Right renal pelvis (tissue), 4 donors: ENCODE data around the gene ATP2B2. TPM values are rescaled to one million over a fixed set of nuclear protein-coding genes. Genes with fewer than 3 reads are reported as not detected.

Source experiments
- DNase-seq, 4 donors: peaks; one replicate each; pipeline ENCODE4 v3.0.0-alpha.2; 2013; ENCODE audit warnings: low read depth in 4 of 4, low spot score in 3 of 4, missing footprints in 1 of 4
- polyA plus RNA-seq, 4 donors: library from polyadenylated mRNA; unstranded; fragments of 120-200 nt; gene quantifications; one replicate each; pipeline ENCODE4 v1.2.1, GENCODE V29; 2013; ENCODE audit not compliant: insufficient read length in 4 of 4

The ATP2B2 gene
- polyA plus RNA-seq, 4 donors, result 0.38 to 0.51 (median 0.41) TPM

- DNase-seq, result no peak
Measured at GRCh38 chr3:10513306-10513705, 7.9 kb upstream of the ATP2B2 start.

DNA sequence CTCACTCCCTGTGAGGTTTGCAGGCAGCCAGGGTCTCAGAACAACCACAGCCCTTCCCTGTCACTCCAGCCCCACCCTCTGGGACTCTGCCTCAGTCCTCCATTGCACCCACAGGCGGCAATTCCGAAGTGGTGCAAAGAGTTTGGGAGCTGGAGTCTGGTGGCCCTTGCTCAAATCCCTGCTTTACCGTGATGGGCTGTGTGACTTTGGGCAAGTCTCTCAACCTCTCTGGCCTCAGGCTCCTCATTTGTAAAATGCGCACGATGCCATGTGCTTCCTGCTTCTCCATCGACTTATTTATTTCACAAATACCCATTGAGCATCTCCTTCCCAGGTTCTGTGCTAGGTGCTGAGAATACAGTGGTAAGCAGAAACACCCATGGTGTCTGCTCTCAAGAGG is 7.3 kb upstream of the ATP2B2 start:
- no peak for DNase-seq

DNA sequence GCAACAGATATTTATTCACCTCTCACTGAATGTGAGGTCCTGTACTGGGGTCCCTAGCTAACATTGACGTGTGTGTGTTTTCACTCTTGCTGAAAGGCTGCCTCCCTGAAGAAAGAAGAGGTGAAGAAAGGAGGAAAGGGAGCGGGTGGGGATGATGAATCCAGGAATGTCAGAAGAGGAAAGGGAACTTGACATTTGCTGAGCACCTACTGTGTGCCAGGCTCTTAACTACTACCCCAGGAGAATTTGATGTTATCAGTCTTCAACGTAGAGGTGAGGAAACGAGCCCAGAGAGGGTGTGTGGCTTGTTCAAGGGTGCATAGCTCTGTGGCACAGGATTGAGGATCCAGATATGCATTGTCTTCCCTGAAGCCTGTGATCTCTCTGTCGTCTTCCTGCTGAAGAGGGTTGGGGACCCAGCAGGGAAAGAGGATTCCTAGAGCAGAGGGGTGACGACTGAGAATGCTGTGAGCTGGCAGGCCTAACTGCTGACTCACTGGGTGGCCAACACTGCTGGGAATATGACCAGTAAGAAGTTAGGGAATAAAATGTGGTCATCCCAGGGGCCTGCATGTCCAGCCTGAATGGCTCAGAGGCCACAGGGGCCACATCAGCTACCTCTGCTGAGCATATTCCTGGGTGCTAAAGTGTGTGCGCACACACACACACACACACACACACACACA is 6.6 kb upstream of the ATP2B2 start:
- DNase-seq, result no peak

DNA sequence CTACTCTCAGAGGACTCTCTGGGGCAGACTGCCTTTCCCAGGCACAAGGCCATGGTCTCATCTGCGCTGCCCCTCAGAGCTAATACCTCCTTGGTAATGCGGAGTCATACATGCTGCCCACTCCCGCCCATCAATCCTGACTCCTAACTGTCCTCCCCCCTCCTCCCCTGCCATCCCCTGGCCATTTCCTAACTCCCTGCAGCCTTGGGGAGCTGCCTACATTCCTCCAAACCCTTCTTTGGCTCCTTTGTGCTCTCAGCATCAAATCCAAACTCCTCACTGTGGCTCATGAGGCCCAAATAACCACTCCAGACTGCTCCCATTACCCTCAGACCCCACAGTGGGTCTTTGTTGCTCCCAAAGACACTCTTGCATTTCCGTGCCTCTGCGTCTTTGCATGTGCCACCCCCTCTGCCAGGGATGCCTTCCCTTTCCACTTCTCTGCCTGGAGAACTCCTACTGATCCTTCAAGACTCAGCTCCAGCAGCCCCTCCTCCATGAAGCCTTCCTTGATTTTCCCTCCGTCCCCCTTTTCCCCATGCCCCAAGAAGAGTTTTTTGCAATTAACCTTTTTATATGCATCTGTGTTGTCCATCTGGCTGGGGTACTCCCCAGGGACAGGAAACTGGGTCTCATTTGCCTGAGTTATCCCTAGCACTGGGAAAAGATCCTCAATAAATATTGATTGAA is 5.5 kb upstream of the ATP2B2 start:
- DNase-seq, result no peak

DNA sequence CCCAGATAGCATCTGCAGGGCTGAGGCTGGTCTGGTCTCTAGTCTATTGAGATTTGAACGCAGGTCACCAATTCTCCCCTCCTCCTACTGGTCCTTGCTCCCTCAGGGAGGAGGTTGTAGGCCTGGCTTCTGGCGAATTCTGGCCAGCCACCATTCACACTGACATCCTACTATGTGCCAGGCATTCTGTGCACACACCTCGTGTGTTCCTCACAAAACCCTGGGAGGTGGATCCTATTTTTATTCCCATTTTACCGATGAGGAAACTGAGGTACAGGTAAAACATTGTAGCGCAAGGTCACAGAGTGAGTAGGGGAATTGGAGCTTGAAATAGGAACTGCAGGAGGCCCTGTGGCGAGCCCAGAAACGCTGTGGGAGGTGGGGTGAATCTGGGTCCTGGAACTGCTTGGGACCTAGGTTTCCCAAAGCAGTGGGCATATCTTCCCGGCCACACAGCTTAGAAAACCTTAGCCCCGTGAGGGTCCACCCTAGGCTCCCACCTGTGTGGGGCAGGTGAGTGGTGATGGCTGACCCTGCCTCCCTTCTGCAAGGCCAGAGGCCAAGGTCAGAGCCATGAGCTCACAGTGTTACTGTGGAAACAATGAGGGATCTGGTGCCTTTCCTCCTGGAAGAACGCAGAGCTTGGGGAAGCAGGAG is 4.8 kb upstream of the ATP2B2 start:
- no peak for DNase-seq

DNA sequence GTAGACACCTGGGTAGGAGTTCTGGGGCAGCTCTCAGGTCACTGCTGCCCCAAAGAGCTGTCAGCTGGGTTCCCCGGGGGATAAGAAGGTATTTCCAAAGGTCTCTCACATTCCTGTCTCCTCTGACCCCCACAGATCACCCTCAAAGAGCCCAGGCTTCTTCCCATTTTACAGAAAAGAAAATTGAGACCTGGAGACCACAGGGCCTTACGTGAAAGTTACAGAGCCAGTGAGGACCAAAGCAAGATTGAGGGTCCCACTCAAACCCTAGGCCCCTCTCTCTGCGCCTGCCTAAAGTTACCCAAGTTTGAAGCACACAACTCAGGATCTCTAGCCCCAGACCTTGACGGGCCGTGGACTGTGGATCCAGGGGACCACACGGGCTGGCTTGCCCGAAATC is 3.9 kb upstream of the ATP2B2 start:
- no peak for DNase-seq

DNA sequence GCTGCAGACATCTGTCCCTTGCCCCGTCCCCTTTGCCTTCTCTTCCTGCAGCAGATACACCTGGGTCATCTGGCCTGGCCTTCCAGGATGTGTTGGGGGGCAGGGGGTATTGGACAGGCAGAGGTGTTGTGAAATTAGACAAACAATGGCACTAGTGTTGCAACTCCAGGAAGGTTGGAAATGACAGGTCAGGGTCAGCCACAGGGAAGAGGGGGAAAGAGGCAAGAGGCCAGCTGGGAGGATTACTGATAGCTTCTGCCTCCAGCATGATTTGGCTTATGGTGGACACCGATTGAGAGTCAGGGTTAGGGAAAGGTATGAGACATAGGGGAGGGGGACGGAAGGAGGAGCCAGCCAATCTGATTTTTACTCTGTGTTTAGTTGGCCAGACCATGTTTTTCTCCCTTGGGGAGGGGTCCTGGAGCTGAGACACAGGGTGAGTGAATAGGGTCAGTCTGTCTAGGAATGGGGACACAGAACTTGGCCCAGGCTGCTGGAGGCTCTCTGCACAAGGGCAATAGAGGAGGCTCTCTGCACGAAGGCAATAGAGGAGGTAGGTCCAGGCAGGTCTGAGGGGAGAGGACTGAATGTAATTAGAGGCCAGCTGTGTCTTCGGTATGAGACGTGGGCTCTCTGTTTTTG is 3.4 kb upstream of the ATP2B2 start:
- DNase-seq, result no peak

GRCh38 chr3:10508235-10508618 is 2.8 kb upstream of the ATP2B2 start:
- DNase-seq, result no peak

- DNase-seq, result no peak
Measured at GRCh38 chr3:10507331-10507730, 1.9 kb upstream of the ATP2B2 start.

DNA sequence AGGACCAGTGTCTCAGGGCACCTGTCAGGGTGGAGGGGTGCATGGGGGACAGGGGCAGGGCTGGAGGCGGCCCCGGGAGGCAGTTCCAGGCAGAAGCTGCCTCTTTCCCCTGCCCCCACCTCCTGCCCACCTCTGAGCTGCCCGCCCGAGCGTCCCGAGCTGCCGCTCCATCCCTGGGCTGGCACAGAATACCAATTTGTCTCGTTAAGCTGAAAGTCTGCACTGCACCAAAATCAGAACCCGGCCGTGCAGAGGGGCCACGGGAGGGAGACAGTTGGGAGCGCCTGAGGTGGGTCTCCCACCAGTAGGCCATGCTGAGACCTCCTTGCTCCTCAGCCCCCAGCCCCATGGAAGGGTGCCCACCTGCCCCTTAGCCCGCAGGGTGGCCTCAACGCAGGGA is 1.3 kb upstream of the ATP2B2 start:
- no peak for DNase-seq

- no peak for DNase-seq
Measured at GRCh38 chr3:10505791-10506585, 602 bp upstream of the ATP2B2 start.

GRCh38 chr3:10504171-10505049 is 976 bp downstream of the ATP2B2 start:
- DNase-seq, result no peak

DNA sequence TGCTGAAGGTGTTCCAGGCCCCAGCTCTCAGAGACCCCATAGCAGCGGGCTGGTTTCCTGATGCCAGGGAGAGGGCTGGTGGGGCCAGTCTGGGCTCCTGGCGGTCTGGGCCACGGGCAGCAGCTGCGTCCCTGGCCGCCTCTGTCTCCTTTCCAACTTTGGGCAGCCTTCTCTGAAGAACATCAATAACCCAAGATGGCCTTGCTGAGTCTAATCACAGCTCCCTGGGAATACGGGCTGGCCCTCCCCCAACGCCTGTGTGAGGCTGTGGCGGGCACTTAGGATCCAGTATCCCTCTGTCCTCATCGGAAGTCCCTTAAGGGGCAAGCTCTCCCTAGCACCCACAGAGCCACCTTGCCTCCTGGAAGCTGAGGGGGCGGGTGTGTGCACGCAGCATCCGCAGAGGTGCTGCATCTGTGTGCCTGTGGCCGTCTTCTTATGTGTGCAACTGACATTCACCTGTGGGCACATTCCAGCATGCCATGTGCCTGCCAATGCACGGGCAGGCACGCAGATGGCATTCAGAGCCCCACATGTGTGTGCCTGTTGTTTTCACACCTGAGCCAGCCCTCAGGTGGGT is 2.1 kb downstream of the ATP2B2 start:
- no peak for DNase-seq

GRCh38 chr3:10502185-10502880 is 3.1 kb downstream of the ATP2B2 start:
- DNase-seq, result no peak

DNA sequence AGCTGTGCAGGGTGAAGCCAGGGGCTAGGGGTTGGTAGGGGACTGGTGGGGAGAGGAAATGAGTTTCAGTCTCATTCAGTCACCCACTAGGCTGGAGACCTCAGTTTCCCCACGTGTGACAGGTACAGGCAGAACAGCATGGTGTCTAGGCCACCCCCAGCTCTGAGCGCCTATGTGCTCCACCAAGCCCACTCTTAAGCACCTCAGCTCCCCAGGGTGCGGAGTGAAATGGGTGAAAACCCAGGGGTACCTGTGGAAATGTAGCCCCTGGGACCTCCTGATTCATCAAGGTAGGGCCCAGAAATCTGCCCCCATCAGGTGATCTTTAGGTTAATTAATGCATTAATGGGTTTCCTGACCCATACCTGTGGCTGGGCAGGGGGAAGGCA is 3.7 kb downstream of the ATP2B2 start:
- DNase-seq, result no peak

GRCh38 chr3:10500717-10501663 is 4.4 kb downstream of the ATP2B2 start:
- DNase-seq, result no peak

- DNase-seq, result no peak
Measured at GRCh38 chr3:10498271-10498670, 7.1 kb downstream of the ATP2B2 start.

GRCh38 chr3:10497439-10497838 is 7.9 kb downstream of the ATP2B2 start:
- no peak for DNase-seq
